ENCODE results near the gene RWDD4.

RWDD4 gene

GRCh38 chr4:183599284-183599683 is 59.7 kb downstream of the RWDD4 start:
- DNase-seq = no peak

GRCh38 chr4:183596067-183596757 is 62.8 kb downstream of the RWDD4 start:
- no peak for DNase-seq

DNA sequence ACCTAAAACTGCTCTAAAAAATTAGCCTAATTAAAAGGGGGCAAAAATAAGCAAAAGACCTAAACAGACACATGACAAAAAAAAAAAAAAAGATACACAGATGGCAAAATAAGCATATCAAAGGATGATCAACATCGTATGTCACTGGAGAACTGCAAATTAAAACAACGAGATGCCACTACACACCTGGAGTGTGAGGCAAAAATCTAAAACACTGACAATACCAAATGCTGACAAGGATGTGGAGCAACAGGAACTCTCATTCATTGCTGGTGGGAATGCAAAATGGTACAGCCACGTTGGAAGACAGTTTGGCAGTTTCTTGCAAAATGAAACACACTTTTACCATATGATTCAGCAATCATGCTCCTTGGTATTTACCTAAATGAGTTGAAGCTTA is 64.2 kb downstream of the RWDD4 start:
- no peak for DNase-seq

DNA sequence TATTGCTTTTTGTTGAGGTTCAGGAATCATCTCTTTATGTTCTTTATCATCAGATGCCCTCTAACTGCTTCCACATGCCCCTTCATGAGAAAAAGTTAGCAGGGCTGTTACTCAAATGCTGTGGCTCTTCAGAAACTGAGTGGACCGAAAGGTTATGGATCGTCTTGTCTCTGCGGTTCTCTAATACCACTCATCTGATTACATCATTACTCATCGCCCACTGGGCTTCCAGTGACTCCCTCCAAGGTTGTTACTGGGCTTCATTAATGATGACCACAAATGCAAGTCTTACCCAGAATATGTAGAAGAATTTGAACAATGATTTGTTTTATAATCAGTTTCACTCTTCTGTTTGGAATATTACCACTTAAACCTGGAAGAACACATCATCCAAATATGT is 67.7 kb downstream of the RWDD4 start:
- no peak for DNase-seq

Data from stimulated activated CD4-positive, alpha-beta T cell treated with anti-CD3 and anti-CD28 coated beads, Interleukin-12 subunit alpha, Interleukin-12 subunit beta, amount 100 ng/mL, for 4 hours (primary cell).